ENCODE data around the gene NCKAP5.

DNA sequence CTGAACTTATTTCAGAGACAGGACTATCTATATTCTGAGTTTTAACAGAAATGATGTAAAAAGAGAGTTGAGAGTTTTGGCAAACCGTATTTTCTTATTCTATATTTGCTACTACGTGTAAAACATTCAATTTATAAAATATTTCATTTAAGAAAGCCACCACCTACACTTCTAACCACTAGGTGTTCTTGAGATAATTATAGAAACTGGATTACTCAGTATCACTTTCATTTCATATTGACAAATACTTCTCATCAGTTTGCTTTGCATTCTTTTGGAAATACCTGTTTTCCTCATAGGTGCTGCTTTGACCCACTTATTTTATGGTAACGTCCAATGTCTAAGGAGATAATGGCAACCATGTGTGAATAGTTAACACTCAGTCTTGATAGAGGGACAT is 794.9 kb downstream of the NCKAP5 start:
- no peak for TF ChIP-seq POLR2A (IDR thresholded peaks at IDR 0.05; ENCODE audit: low read depth, low read length)
- no peak for TF ChIP-seq POLR2AphosphoS5 (IDR thresholded peaks at IDR 0.05; ENCODE audit: low read depth, low read length)
- TF ChIP-seq TAF1 (IDR thresholded peaks at IDR 0.05; ENCODE audit: borderline replicate concordance, low read depth, low read length): no peak

Measured in GM12892 (cell line).